ENCODE measurements around the gene CFDP1. TPM values are rescaled to one million over a fixed set of nuclear protein-coding genes. Genes with fewer than 3 reads are reported as not detected.

CFDP1 gene
- total RNA-seq, 3 donors from 2014 or later, result 71.9 to 101 (median 72.0) TPM

GRCh38 chr16:75376475-75377161 lies 56.7 kb downstream of the CFDP1 start:
- H3K4me3 ChIP-seq, result no peak overlapping the region
- H3K36me3 ChIP-seq (ENCODE audit: low read depth), result no peaks in the 10 kb centered on the region
- no peaks in the 10 kb centered on the region for H3K9me3 ChIP-seq
- TF ChIP-seq CTCF (IDR thresholded peaks at IDR 0.05), result no peak
- H3K4me1 ChIP-seq (ENCODE audit: low read depth), result peaks cover 7% of the 10 kb centered on the region
- DNase-seq, result no peak
- peak; percentile 77 for ATAC-seq
- intact Hi-C loops (cut with DNase I, micrococcal nuclease), result no loop called here

DNA sequence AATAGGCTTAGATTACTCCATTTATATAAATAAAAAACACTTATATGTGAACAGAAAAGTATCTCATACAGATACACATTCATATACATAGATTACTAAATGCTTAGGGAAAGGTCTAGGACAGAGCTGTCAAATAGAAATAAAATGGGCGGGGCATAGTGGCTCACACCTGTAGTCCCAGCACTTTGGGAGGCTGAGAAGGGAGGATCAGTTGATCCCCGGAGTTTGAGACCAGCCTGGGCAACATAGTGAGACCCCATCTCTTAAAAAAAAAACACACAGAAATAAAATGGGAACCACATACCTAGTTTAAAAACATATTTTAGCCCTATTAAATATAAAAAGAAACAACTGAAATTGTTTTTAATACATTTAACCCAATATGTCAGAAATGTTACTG lies 58.9 kb downstream of the CFDP1 start:
- no peak for TF ChIP-seq CTCF (IDR thresholded peaks at IDR 0.05)
- DNase-seq, result no peak
- no peaks in the 10 kb centered on the region for H3K36me3 ChIP-seq (ENCODE audit: low read depth)
- peaks cover 7% of the 10 kb centered on the region for H3K4me1 ChIP-seq (ENCODE audit: low read depth)
- intact Hi-C loops (cut with DNase I, micrococcal nuclease), result no loop called here
- ATAC-seq, result no peak
- no peaks in the 10 kb centered on the region for H3K9me3 ChIP-seq
- H3K4me3 ChIP-seq, result no peak overlapping the region

DNA sequence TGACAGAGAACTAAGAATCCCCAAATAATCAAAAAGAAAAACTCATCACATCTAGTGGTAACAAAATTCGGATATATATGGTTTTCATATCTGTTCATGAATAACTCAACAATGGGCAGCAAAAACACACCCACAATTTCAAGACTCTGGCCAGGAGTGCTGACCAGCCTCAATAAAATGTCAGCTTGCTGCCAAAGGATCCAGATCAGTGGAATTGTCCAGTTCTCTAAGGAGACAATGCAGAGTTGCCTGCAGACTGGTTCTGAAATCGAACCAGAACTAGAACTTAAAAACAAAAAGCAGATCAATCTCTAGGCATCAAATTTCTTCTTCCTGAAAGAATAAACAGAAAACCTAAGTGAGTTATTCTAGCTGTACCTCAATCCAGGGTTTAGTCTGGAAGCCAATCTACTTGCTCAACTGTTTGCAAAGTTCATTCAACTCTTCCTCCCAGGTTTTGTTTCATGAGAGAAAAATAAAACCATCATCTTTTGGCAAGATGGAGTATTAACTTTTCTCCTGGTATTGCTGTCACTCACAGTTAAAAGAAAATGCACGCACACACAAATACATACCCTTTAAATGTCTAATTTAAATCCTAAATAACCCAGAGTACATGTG lies 61.0 kb downstream of the CFDP1 start:
- Histone ChIP-seq H3K9me3 (no peaks in the 10 kb centered on the region), H3K36me3 (ENCODE audit: low read depth) (no peaks in the 10 kb centered on the region), H3K4me1 (ENCODE audit: low read depth) (no peaks in the 10 kb centered on the region), H3K4me3 (no peak overlapping the region)
- intact Hi-C loops (cut with DNase I, micrococcal nuclease), result no loop called here
- ATAC-seq, result no peak
- no peak for TF ChIP-seq CTCF (IDR thresholded peaks at IDR 0.05)
- no peak for DNase-seq

- DNase-seq (no peak), ATAC-seq (no peak)
- Histone ChIP-seq H3K4me1 (ENCODE audit: low read depth) (no peaks in the 10 kb centered on the region), H3K4me3 (no peak overlapping the region), H3K36me3 (ENCODE audit: low read depth) (no peaks in the 10 kb centered on the region), H3K9me3 (no peaks in the 10 kb centered on the region)
- intact Hi-C loops (cut with DNase I, micrococcal nuclease), result no loop called here
- TF ChIP-seq CTCF (IDR thresholded peaks at IDR 0.05), result no peak
Measured at GRCh38 chr16:75371171-75371570, 62.1 kb downstream of the CFDP1 start.

DNA sequence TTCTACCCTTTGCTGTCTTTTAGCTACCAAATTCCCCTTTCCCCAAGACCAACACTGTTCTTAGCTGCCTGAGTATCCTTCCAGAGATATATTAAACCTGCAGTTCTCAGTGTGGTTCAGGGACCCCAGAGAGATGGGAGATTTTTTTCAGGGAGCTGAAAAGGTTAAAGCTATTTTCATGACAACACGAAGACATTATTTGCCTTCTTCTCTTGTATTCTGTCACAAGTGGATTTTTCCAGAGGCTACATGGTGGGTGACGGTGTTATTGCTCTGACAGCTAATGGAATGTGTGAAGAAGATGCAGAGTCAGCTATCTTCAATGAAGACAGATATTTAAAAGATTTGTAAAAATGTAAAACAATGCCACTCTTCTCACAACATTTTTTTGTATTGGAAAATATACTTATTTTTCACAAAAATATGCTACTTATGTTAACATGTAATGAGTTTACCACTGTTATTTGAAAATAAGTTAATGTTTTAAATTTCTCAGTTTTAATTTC lies 69.0 kb downstream of the CFDP1 start:
- DNase-seq, result no peak
- Histone ChIP-seq H3K4me1 (ENCODE audit: low read depth) (no peaks in the 10 kb centered on the region), H3K9me3 (no peaks in the 10 kb centered on the region), H3K4me3 (no peak overlapping the region), H3K36me3 (ENCODE audit: low read depth) (no peaks in the 10 kb centered on the region)
- intact Hi-C loops (cut with DNase I, micrococcal nuclease), result no loop called here
- TF ChIP-seq CTCF (IDR thresholded peaks at IDR 0.05), result no peak
- no peak for ATAC-seq
